IPS-18a (cell line): ENCODE results near the gene UGT1A7.
"Not testable (repeated sequence)": the region's sequence is repeated elsewhere in the genome, so short reads cannot be mapped to it uniquely, and the experiment has no call there.

Experiments used
- H3K27ac ChIP-seq: one replicate; pipeline ENCODE4 v1.5.1; 2013; ENCODE audit warnings: low read length
- H3K27me3 ChIP-seq: one replicate; pipeline ENCODE4 v1.6.1; 2013; ENCODE audit warnings: mild to moderate bottlenecking, low read length; ENCODE audit not compliant: control insufficient read depth, insufficient read depth
- H3K36me3 ChIP-seq: one replicate; pipeline ENCODE4 v1.6.1; 2013; ENCODE audit warnings: low read depth, low read length; ENCODE audit not compliant: control insufficient read depth
- H3K4me1 ChIP-seq: one replicate; pipeline ENCODE4 v1.6.1; 2013; ENCODE audit warnings: low read depth, low read length; ENCODE audit not compliant: control insufficient read depth
- H3K4me3 ChIP-seq: one replicate; pipeline ENCODE4 v1.5.1; 2013; ENCODE audit warnings: low read length
- H3K9ac ChIP-seq: one replicate; pipeline ENCODE4 v1.6.1; 2013; ENCODE audit warnings: mild to moderate bottlenecking, low read length, moderate library complexity
- H3K9me3 ChIP-seq: one replicate; pipeline ENCODE4 v1.6.1; 2013; ENCODE audit warnings: low read depth, low read length; ENCODE audit not compliant: control insufficient read depth

The UGT1A7 gene

DNA sequence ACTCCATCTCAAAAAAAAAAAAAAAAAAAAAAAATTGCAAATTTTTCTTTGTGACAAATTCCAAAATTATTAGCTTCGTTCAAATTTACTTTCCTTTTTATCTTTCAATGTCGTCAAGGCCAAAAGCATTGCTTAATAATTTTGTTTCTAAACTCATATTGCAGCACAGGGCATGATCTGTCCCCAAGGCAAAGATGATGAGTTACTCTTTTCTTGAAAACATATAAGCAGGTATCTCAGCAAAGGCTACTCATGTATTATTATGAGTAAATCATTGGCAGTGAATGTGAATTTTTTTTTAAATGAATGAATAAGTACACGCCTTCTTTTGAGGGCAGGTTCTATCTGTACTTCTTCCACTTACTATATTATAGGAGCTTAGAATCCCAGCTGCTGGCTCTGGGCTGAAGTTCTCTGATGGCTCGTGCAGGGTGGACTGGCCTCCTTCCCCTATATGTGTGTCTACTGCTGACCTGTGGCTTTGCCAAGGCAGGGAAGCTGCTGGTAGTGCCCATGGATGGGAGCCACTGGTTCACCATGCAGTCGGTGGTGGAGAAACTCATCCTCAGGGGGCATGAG, at the start of gene UGT1A7:
Gene UGT1A7, plus strand, starts transcription at position 381 of the 579 bp plus-strand sequence. Its CDS starts 37 bp downstream, at position 418.
- no peak within 1 kb of the TSS for H3K4me3 ChIP-seq
- no peak within 1 kb of the TSS for H3K9ac ChIP-seq
- no peaks in the 10 kb centered on the region for H3K36me3 ChIP-seq
- no peaks in the 10 kb centered on the region for H3K9me3 ChIP-seq
- no peaks in the 10 kb centered on the region for H3K27me3 ChIP-seq
- H3K4me1 ChIP-seq: no peaks in the 10 kb centered on the region
- no peak within 1 kb of the TSS for H3K27ac ChIP-seq

DNA sequence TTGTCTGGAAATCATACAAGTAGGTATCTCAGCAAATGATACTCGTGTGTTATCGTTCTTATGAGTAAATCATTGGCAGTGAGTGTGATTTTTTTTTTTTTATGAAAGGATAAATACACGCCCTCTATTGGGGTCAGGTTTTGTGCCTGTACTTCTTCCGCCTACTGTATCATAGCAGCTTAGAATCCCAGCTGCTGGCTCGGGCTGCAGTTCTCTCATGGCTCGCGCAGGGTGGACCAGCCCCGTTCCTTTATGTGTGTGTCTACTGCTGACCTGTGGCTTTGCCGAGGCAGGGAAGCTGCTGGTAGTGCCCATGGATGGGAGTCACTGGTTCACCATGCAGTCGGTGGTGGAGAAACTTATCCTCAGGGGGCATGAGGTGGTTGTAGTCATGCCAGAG, 45.4 kb upstream of the UGT1A7 start, which contains the start of gene UGT1A10:
Gene UGT1A10, plus strand, starts transcription at position 143 of the 400 bp plus-strand sequence. Its CDS starts 75 bp downstream, at position 218.
- not testable (repeated sequence) for H3K9ac ChIP-seq, H3K4me1 ChIP-seq, H3K4me3 ChIP-seq, H3K36me3 ChIP-seq, H3K27me3 ChIP-seq, H3K9me3 ChIP-seq, H3K27ac ChIP-seq

DNA sequence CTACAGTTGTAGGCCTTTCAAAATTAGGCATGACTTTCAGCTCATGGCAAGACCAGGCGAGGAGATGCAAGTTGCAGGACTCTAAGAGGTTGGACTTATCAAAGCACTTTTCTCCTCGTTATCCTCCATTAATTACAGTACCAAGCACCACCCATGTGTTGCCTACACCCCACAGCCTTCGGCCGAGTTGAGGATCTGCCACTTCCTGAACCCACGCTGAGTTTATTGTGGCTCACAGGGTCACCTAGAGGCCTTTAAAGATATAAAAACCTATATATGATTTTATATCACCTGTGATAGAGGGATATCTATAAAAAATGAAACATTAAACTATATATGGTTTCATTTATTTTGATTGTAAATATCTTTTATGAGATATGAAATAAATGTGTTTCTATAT, 42.9 kb upstream of the UGT1A7 start:
- no peak overlapping the region for H3K9ac ChIP-seq
- no peak overlapping the region for H3K27ac ChIP-seq
- no peaks in the 10 kb centered on the region for H3K27me3 ChIP-seq
- H3K36me3 ChIP-seq: no peaks in the 10 kb centered on the region
- no peaks in the 10 kb centered on the region for H3K9me3 ChIP-seq
- no peak overlapping the region for H3K4me3 ChIP-seq
- no peaks in the 10 kb centered on the region for H3K4me1 ChIP-seq

DNA sequence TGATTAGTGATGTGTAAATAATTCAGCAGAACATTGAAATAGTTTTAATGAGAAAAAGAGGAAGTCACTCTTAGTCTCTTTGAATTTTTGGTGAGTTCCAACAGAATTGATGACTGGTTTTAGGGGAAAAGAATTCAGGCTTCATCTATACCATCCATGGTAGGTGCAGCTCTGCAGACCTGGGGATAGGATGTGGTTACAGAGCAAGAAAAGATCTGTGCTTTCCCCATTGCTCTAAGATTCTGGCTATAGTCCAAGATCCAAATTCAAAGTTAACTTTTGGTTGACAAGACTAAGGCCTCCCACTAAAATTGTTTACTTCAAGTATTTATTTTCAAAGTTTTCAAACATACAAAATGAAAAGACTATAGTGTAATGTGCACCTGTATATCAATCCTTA, 41.8 kb upstream of the UGT1A7 start:
- Histone ChIP-seq H3K9ac (no peak overlapping the region), H3K36me3 (no peaks in the 10 kb centered on the region), H3K9me3 (peaks cover 2% of the 10 kb centered on the region), H3K4me1 (no peaks in the 10 kb centered on the region), H3K27me3 (no peaks in the 10 kb centered on the region), H3K4me3 (no peak overlapping the region), H3K27ac (no peak overlapping the region)

DNA sequence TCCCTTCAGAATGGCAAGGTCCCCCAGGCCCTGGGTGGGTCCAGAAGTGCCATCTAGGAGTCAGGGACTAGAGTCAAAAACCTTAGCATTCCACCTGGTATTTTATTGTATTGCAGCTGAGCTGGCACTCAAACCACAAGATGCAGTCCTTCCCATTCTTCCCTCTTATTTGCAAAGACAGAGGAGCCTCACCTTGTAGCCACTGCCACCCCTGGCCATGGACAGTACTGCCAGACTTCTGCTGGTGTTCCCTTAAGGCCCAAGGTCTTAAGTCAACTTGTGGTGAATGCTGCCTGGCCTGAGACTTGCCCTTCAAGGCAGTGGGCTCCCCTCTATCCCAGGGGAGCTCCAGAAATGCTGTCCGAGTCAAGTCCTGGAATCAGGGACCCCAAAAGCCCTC, 38.6 kb upstream of the UGT1A7 start:
- no peaks in the 10 kb centered on the region for H3K4me1 ChIP-seq
- H3K4me3 ChIP-seq: no peak overlapping the region
- H3K9me3 ChIP-seq: peaks cover 15% of the 10 kb centered on the region
- H3K27ac ChIP-seq: no peak overlapping the region
- H3K27me3 ChIP-seq: no peaks in the 10 kb centered on the region
- no peaks in the 10 kb centered on the region for H3K36me3 ChIP-seq
- H3K9ac ChIP-seq: no peak overlapping the region

DNA sequence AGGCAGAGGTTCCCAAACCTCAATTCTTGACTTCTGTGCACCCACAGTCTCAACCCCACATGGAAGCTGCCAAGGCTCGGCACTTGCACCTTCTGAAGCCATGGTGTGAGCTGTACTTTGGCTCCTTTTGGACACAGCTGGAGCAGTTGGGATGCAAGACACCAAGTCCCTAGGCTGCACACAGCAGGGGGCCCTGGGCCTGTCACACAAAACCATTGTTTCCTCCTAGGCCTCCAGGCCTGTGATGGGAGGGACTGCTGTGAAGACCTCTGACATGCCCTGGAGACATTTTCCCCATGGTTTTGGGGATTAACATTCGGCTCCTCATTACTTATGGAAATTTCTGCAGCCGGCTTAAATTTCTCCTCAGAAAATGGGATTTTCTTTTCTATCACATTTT, 35.7 kb upstream of the UGT1A7 start:
- H3K27me3 ChIP-seq, H3K4me1 ChIP-seq, H3K9ac ChIP-seq, H3K36me3 ChIP-seq, H3K4me3 ChIP-seq, H3K27ac ChIP-seq: not testable (repeated sequence)
- H3K9me3 ChIP-seq: peaks cover 15% of the 10 kb centered on the region

DNA sequence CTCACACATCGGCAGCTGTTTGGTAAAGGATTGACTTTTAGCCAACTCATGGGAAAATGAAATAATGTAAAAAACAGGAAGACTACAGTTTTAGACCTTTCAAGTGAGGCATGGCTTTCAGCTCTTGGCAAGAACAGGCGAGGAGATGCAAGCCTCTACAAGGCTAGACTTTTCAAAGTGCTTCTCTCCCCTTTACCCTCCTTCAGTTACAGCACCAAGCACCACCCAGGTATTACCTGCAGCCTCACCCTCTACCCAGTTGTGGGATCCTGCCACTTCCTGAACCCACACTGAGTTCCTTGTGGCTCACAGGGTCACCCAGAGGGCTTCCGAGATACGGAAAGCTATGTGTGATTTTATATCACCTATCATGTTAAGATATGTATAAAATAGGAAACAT, 30.7 kb upstream of the UGT1A7 start:
- no peaks in the 10 kb centered on the region for H3K4me1 ChIP-seq
- H3K36me3 ChIP-seq: no peaks in the 10 kb centered on the region
- no peaks in the 10 kb centered on the region for H3K27me3 ChIP-seq
- H3K4me3 ChIP-seq: no peak overlapping the region
- H3K9me3 ChIP-seq: peaks cover 5% of the 10 kb centered on the region
- no peak overlapping the region for H3K9ac ChIP-seq
- H3K27ac ChIP-seq: no peak overlapping the region

DNA sequence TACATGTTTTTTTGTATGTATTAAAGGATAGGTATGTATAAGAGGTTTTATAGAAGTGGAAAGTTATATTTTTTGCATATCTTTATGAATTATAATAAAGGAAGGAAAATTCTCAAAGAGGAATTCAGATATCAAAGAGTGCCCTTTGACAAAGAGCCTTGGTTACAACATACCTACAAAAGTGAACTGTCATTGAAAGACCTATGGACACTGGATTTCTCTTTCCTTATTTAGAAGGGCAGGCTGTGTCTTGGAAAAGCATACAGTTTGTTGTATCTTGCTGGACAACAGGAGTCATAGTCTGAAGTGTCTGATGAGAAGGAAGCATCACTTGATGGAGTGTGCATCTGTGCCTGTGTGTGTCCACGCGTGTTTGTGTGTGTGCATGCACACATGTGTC, 30.3 kb upstream of the UGT1A7 start:
- H3K36me3 ChIP-seq: no peaks in the 10 kb centered on the region
- H3K9ac ChIP-seq: no peak overlapping the region
- no peak overlapping the region for H3K4me3 ChIP-seq
- no peaks in the 10 kb centered on the region for H3K27me3 ChIP-seq
- H3K4me1 ChIP-seq: no peaks in the 10 kb centered on the region
- no peak overlapping the region for H3K27ac ChIP-seq
- H3K9me3 ChIP-seq: peaks cover 2% of the 10 kb centered on the region

DNA sequence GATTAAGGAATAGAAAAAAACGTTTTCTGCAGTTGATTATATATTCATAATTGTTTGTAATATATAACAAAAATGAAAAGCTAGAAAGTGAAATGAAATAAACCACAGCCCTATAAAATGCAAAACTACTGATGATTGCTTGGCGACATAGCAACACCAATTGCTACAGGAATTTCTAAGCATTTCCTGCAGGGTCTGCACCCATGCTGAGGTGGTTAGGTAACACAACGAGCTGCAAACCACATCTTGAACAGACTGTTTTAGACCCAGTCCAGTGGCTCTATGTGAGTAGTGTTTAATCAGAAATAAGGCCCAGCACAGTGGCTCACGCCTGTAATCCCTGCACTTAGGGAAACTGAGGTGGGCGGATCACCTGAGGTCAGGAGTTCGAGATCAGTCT, 27.2 kb upstream of the UGT1A7 start:
- Histone ChIP-seq H3K9me3 (no peaks in the 10 kb centered on the region), H3K9ac (no peak overlapping the region), H3K4me1 (no peaks in the 10 kb centered on the region), H3K4me3 (no peak overlapping the region), H3K27me3 (no peaks in the 10 kb centered on the region), H3K36me3 (no peaks in the 10 kb centered on the region), H3K27ac (no peak overlapping the region)

DNA sequence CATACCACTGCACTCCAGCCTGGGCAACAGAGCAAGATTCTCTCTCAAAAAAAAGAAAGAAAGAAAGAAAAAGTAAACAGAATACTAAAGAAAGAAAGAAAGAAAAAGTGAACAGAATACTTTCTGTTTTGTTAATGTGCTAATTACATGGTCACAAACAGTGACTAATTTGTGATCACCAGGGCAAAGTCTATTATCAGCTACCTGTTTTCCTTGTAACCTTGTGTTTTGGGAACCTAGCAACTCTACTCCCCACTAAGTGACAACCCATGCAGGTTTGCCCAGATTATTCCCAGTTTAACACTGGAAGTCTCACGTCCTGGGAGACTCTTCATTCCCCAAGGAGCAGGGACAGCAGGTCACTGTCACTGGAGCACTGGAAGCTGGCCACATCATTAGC, 26.7 kb upstream of the UGT1A7 start:
- Histone ChIP-seq H3K36me3 (no peaks in the 10 kb centered on the region), H3K9me3 (no peaks in the 10 kb centered on the region), H3K27ac (no peak overlapping the region), H3K9ac (no peak overlapping the region), H3K4me3 (no peak overlapping the region), H3K27me3 (no peaks in the 10 kb centered on the region), H3K4me1 (no peaks in the 10 kb centered on the region)

DNA sequence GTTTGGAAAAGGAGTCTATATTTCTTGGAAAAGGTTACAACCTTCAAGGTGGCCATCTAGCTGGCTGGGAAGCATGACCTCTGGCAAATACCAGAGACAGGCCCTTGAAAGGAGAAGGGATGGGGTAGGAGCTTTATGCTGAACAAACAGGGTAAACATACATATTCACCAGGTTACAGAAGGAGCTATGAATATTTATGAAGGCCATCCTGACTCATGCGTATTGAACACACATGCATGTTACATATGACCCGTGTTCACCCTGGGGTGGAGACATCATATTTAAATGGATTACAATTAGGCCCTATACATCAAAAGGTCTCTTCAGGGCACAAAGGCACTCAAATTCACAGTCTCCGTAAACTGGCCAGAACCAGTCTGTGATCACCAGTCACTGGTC, 25.8 kb upstream of the UGT1A7 start:
- H3K27ac ChIP-seq, H3K9ac ChIP-seq, H3K36me3 ChIP-seq, H3K27me3 ChIP-seq, H3K4me3 ChIP-seq, H3K9me3 ChIP-seq, H3K4me1 ChIP-seq: not testable (repeated sequence)

DNA sequence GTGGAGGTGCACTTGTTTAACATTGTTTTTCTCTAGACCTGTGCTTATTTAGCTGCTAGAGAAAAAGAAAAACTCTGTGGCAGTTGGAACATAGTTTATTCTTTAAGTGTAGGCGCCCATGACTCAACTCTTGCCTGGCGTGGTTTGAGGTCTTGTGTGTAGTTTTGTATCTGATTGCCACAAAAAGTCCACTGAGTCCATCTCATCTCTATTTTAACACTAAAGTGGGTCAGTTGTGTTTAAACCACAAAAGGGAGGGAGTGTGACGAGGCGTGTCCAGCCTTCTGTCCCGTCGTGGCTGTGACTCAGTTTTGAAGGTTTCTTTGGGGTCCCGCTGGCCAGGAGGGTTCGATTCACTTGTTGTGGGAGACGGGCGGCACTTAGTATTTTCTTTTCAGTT, 25.3 kb upstream of the UGT1A7 start:
- H3K9me3 ChIP-seq: no peaks in the 10 kb centered on the region
- H3K4me1 ChIP-seq: no peaks in the 10 kb centered on the region
- no peak overlapping the region for H3K9ac ChIP-seq
- no peak overlapping the region for H3K4me3 ChIP-seq
- no peaks in the 10 kb centered on the region for H3K27me3 ChIP-seq
- H3K36me3 ChIP-seq: no peaks in the 10 kb centered on the region
- no peak overlapping the region for H3K27ac ChIP-seq
